K562 (cell line): ENCODE results near the gene PLXNB2. TPM values are rescaled to one million over a fixed set of nuclear protein-coding genes. Genes with fewer than 3 reads are reported as not detected.

Experiments
- BACH1 ChIP-seq: fragments of 200-800 bp; sonication (Bioruptor generic); IDR thresholded peaks from 2 replicates; pipeline ENCODE4 v1.6.1; 2016; ENCODE audit warnings: missing genetic modification characterization, missing compliant biosample characterization
- BRD9 ChIP-seq: fragments of 450-650 bp; IDR thresholded peaks from 2 replicates; pipeline ENCODE4 v1.6.1; 2018; ENCODE audit warnings: low read depth; ENCODE audit not compliant: partially characterized antibody
- DNMT1 ChIP-seq: fragments of 450-650 bp; IDR thresholded peaks from 2 replicates; pipeline ENCODE4 v1.6.1; 2016; ENCODE audit warnings: antibody characterized with exemption, mild to moderate bottlenecking
- HMG20B ChIP-seq: fragments of 250-450 bp; sonication (Bioruptor Pico); IDR thresholded peaks from 2 replicates; pipeline ENCODE4 v1.5.0; 2021; ENCODE audit warnings: mild to moderate bottlenecking
- POLR2AphosphoS5 ChIP-seq: IDR thresholded peaks from 2 replicates; pipeline ENCODE4 v1.6.1; 2011; ENCODE audit warnings: mild to moderate bottlenecking, low read depth, low read length, moderate library complexity; ENCODE audit not compliant: control insufficient read depth, insufficient read depth
- RBM22 ChIP-seq: fragments of 200-400 bp; formaldehyde crosslinking; IDR thresholded peaks from 2 replicates; pipeline ENCODE4 v1.6.1; 2018; ENCODE audit warnings: low read length, low read depth; ENCODE audit not compliant: poor library complexity, severe bottlenecking
- SUPT5H ChIP-seq: fragments of 450-650 bp; IDR thresholded peaks from 2 replicates; pipeline ENCODE4 v1.6.1; 2016
- ZNF431 ChIP-seq: sonication (generic); formaldehyde crosslinking; IDR thresholded peaks from 2 replicates; pipeline ENCODE4 v1.8.0; 2022; ENCODE audit warnings: mild to moderate bottlenecking, missing genetic modification reagents
- ZNF717 ChIP-seq: fragments of 250-450 bp; sonication (Bioruptor Pico); IDR thresholded peaks from 2 replicates; pipeline ENCODE4 v1.5.0; 2021
- ZNF77 ChIP-seq: fragments of 250-450 bp; sonication (Bioruptor Pico); IDR thresholded peaks from 2 replicates; pipeline ENCODE4 v1.5.0; 2020
- polyA plus RNA-seq, 8 experiments: library from polyadenylated mRNA; depleted of rRNA in 4 of 8; stranded (reverse) in 5 of 8; unstranded in 3 of 8; fragments of >200 nt; fragmentation: Nextera tagmentation in 2 of 8; fragmentation: Illumina TruSeq in 1 of 8; extraction: Ambion mirVana in 2 of 8; extraction: Trizol in 1 of 8; gene quantifications; 2 replicates each; pipeline versions ENCODE4 v1.2.1 to v1.2.3, GENCODE V29; 2011 to 2014; ENCODE audit warnings: inconsistent platforms in 1 of 8, missing spikeins in 1 of 8
- total RNA-seq, 7 experiments: library from RNA; depleted of rRNA in 6 of 7; stranded (reverse); fragments of >200 nt in 6 of 7; fragmentation: Illumina TruSeq in 2 of 7; extraction: Trizol in 2 of 7; gene quantifications; 2 replicates each; pipeline versions ENCODE4 v1.2.1 to v1.2.3, GENCODE V29; 2011 to 2021; ENCODE audit warnings: low replicate concordance in 1 of 7
- TF ChIP-seq, protein P1 (sequence below): sonication (generic); formaldehyde crosslinking; IDR thresholded peaks from 2 replicates; pipeline ENCODE4 v1.8.0; 2022; ENCODE audit warnings: mild to moderate bottlenecking, missing genetic modification reagents
- TF ChIP-seq, protein P2 (sequence below): fragments of 250-450 bp; sonication (Bioruptor Pico); IDR thresholded peaks from 2 replicates; pipeline ENCODE4 v1.8.0; 2022; ENCODE audit warnings: moderate library complexity, mild to moderate bottlenecking, inconsistent platforms
- TF ChIP-seq, protein P3 (sequence below): fragments of 450-650 bp; IDR thresholded peaks from 2 replicates; pipeline ENCODE4 v1.6.1; 2016; ENCODE audit warnings: antibody characterized with exemption

Gene PLXNB2
- total and polyA plus RNA-seq, 9 of the 15 experiments (the other 6 are each of a cell fraction or from before 2014, with no cell fraction given), result 0.15 to 45.1 (median 13.6) TPM

DNA sequence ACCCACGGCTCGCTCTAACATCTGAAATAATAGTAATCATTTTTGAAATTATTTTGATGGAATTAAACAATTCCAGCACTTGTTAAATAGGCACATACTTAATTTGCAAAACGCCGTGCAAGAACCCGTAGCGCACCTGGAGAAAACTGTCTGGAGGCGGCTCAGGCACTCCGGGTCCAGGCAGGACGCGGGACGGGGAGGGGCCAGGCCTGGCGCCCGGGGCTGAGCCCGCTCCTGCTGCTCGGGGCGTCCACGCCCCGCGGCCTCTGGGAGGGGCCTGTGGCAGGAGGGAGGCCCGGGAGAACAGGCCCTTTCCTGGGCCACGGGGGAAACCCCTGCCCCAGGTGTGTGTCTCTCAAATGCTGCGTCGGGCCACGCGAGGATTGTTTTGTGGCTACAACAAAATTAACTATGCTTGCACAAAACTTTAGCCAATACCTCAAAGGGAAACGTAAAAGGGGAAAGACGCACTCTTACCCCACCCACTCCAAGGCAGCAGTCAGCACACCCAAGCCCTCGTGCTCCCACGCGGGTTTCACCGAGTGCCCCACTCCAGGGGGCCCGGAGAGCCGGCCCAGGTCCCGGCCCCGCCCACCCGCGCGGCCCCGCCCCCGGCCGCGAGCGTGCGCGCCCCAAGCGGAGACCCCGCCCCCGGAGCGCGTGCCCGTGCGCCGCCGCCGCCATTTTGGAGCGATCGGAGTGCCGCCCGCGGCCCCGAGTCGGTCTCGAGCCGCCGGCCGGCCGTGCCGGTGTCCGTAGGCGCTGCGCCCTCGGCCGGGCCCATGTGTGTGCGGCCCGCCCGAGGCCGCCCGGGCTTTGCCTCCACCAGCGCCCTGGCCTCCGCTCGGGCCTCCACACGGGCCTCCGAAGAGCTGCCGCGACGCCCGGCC is 35.5 kb upstream of the PLXNB2 start, which contains the start of gene PPP6R2 (continued):
- TF ChIP-seq, protein P1, sequence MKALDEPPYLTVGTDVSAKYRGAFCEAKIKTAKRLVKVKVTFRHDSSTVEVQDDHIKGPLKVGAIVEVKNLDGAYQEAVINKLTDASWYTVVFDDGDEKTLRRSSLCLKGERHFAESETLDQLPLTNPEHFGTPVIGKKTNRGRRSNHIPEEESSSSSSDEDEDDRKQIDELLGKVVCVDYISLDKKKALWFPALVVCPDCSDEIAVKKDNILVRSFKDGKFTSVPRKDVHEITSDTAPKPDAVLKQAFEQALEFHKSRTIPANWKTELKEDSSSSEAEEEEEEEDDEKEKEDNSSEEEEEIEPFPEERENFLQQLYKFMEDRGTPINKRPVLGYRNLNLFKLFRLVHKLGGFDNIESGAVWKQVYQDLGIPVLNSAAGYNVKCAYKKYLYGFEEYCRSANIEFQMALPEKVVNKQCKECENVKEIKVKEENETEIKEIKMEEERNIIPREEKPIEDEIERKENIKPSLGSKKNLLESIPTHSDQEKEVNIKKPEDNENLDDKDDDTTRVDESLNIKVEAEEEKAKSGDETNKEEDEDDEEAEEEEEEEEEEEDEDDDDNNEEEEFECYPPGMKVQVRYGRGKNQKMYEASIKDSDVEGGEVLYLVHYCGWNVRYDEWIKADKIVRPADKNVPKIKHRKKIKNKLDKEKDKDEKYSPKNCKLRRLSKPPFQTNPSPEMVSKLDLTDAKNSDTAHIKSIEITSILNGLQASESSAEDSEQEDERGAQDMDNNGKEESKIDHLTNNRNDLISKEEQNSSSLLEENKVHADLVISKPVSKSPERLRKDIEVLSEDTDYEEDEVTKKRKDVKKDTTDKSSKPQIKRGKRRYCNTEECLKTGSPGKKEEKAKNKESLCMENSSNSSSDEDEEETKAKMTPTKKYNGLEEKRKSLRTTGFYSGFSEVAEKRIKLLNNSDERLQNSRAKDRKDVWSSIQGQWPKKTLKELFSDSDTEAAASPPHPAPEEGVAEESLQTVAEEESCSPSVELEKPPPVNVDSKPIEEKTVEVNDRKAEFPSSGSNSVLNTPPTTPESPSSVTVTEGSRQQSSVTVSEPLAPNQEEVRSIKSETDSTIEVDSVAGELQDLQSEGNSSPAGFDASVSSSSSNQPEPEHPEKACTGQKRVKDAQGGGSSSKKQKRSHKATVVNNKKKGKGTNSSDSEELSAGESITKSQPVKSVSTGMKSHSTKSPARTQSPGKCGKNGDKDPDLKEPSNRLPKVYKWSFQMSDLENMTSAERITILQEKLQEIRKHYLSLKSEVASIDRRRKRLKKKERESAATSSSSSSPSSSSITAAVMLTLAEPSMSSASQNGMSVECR (CRISPR knock-in tag), result no peak
- no peak for TF ChIP-seq ZNF717
- TF ChIP-seq ZNF431 (CRISPR knock-in tag), result no peak
- no peak for TF ChIP-seq HMG20B (CRISPR knock-in tag)
- TF ChIP-seq, protein P2, sequence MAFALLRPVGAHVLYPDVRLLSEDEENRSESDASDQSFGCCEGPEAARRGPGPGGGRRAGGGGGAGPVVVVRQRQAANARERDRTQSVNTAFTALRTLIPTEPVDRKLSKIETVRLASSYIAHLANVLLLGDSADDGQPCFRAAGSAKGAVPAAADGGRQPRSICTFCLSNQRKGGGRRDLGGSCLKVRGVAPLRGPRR (CRISPR knock-in tag), result no peak
- TF ChIP-seq, protein P3, sequence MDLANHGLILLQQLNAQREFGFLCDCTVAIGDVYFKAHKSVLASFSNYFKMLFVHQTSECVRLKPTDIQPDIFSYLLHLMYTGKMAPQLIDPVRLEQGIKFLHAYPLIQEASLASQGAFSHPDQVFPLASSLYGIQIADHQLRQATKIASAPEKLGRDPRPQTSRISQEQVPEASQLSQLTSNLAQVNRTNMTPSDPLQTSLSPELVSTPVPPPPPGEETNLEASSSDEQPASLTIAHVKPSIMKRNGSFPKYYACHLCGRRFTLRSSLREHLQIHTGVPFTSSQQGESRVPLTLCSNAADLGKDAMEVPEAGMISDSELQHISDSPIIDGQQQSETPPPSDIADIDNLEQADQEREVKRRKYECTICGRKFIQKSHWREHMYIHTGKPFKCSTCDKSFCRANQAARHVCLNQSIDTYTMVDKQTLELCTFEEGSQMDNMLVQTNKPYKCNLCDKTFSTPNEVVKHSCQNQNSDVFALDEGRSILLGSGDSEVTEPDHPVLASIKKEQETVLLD, result 0 out of 2 replicates have a peak, but pooled peaks have one; percentile 31
- no peak for TF ChIP-seq BRD9
- no peak for TF ChIP-seq SUPT5H
- peak; percentile 47; the same call in 1 of the 2 replicates for TF ChIP-seq POLR2AphosphoS5
- no peak for TF ChIP-seq ZNF77 (CRISPR knock-in tag)
- no peak for TF ChIP-seq RBM22
- no peak for TF ChIP-seq BACH1 (tag)
- TF ChIP-seq DNMT1, result no peak
